ENCODE measurements around the gene CARNS1.

CARNS1 gene

DNA sequence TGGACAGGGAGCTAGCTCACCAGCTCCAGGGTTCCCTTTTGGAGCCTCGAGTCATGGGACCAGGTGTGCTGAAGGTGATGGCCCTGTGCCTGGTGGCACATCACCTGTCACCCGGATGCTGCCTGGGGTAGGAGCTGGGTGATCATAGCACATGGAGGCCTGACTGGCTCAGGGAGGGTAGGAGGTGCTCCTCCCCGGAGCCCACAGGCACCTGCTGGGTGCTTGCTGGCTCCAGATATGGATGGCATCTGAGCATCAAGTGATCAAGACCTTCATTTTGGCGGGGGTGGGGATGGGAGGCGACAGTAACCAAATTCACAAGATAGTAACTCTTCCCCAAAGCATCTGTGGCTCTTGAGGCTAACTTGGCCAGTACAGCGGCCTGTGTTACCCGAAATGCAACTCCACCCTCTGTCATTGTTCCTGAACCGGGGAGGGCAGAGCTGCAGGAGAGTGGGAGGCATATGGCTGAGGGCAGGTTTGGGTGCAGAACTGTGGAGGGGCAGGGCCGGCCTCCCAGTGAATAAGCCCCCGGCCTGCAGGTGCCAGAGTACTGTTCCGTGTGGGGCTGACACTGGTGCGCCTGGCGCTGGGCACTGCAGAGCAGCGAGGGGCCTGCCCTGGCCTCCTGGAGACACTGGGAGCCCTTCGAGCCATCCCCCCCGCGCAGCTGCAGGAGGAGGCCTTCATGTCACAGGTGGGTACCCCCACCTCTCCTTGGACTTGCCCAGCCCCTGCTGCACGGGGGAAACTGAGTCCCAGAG is 6.9 kb upstream of the CARNS1 start:
- Histone ChIP-seq H3K9me3 (ENCODE audit: control insufficient read depth in 1 of 2, low read length in 2 of 2) (no peaks in the 10 kb centered on the region), H3K36me3 (ENCODE audit: control insufficient read depth in 1 of 2, insufficient read depth in 2 of 2, low read length in 2 of 2) (no peaks in the 10 kb centered on the region), H3K27me3 (ENCODE audit: low read depth, low read length) (peaks cover 7% of the 10 kb centered on the region), H3K4me3 (ENCODE audit: low read depth in 1 of 2, low read length in 2 of 2) (no peak overlapping the region), H3K27ac (ENCODE audit: low read length) (no peak overlapping the region), H3K4me1 (ENCODE audit: control insufficient read depth in 1 of 2, insufficient read depth in 2 of 2, low read length in 2 of 2) (peaks cover 0 to 17% of the 10 kb centered on the region in 2 donors)

- Histone ChIP-seq H3K27me3 (ENCODE audit: low read depth, low read length) (peaks cover 7% of the 10 kb centered on the region), H3K36me3 (ENCODE audit: control insufficient read depth in 1 of 2, insufficient read depth in 2 of 2, low read length in 2 of 2) (no peaks in the 10 kb centered on the region), H3K4me3 (ENCODE audit: low read depth in 1 of 2, low read length in 2 of 2) (no peak overlapping the region), H3K9me3 (ENCODE audit: control insufficient read depth in 1 of 2, low read length in 2 of 2) (no peaks in the 10 kb centered on the region), H3K27ac (ENCODE audit: low read length) (no peak overlapping the region), H3K4me1 (ENCODE audit: control insufficient read depth in 1 of 2, insufficient read depth in 2 of 2, low read length in 2 of 2) (peaks cover 0 to 17% of the 10 kb centered on the region in 2 donors)
Observed at GRCh38 chr11:67409261-67409666, 6.2 kb upstream of the CARNS1 start.

DNA sequence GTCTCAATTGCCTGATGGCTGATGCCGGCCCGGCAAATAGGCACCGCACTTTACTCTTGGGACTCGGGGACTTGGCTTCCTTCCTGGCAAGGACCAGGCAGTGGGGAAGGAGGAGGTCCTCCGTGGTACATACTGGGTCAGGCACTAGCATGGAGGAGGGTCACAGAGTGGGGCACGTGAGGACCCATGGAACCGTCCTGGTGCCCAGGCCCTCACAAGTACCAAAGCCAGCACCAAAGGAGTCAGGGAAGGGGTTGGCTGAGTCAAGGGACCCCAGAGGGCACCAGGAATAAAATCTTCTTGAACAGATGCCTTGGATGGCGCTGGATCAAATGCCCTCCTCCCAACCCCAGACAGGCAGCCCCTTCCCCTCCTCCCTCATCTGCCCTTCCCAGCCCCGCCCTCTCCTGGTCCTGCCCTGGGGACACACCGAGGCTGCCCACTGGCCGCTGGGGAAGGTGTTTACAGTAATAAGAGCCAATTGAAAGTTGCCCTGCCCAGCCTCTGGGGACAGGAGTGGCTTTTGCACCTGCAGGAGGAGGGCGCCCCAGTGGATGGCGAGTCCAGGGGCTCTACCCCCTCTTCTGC is 5.6 kb upstream of the CARNS1 start:
- Histone ChIP-seq H3K36me3 (ENCODE audit: control insufficient read depth in 1 of 2, insufficient read depth in 2 of 2, low read length in 2 of 2) (no peaks in the 10 kb centered on the region), H3K4me3 (ENCODE audit: low read depth in 1 of 2, low read length in 2 of 2) (no peak overlapping the region), H3K4me1 (ENCODE audit: control insufficient read depth in 1 of 2, insufficient read depth in 2 of 2, low read length in 2 of 2) (peaks cover 0 to 18% of the 10 kb centered on the region in 2 donors), H3K27me3 (ENCODE audit: low read depth, low read length) (peaks cover 7% of the 10 kb centered on the region), H3K9me3 (ENCODE audit: control insufficient read depth in 1 of 2, low read length in 2 of 2) (no peaks in the 10 kb centered on the region), H3K27ac (ENCODE audit: low read length) (no peak overlapping the region)

DNA sequence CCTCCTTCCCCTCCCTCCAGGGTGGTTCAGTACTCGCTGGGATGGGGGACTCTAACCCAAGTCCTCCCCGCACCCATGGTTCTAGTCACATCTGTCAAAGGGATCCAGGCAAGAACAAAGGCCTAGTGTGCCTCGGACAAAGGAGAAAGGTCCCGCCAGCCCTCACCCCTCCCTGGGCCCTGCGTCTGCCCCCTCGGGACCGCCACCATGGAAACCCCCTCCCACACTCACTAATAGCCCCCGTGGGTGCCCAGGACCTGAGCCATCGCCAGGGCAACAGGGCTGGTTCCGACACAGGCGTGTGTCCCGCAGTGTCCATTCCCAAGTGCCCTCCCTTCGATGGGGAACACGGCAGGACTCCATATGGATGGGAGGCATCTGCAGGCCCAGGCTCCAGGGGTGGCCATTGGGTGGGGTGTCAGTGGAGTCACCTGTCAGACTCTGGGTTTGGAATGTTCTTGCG is 5.1 kb upstream of the CARNS1 start:
- H3K27ac ChIP-seq (ENCODE audit: low read length) = no peak overlapping the region
- H3K4me1 ChIP-seq (ENCODE audit: control insufficient read depth in 1 of 2, insufficient read depth in 2 of 2, low read length in 2 of 2) = peaks cover 0 to 23% of the 10 kb centered on the region in 2 donors
- no peaks in the 10 kb centered on the region for H3K36me3 ChIP-seq (ENCODE audit: control insufficient read depth in 1 of 2, insufficient read depth in 2 of 2, low read length in 2 of 2)
- H3K4me3 ChIP-seq (ENCODE audit: low read depth in 1 of 2, low read length in 2 of 2) = no peak overlapping the region
- H3K9me3 ChIP-seq (ENCODE audit: control insufficient read depth in 1 of 2, low read length in 2 of 2) = no peaks in the 10 kb centered on the region
- H3K27me3 ChIP-seq (ENCODE audit: low read depth, low read length) = peaks cover 7% of the 10 kb centered on the region

- no peaks in the 10 kb centered on the region for H3K36me3 ChIP-seq (ENCODE audit: control insufficient read depth in 1 of 2, insufficient read depth in 2 of 2, low read length in 2 of 2)
- peaks cover 7% of the 10 kb centered on the region for H3K27me3 ChIP-seq (ENCODE audit: low read depth, low read length)
- H3K4me1 ChIP-seq (ENCODE audit: control insufficient read depth in 1 of 2, insufficient read depth in 2 of 2, low read length in 2 of 2) = peaks cover 0 to 25% of the 10 kb centered on the region in 2 donors
- H3K9me3 ChIP-seq (ENCODE audit: control insufficient read depth in 1 of 2, low read length in 2 of 2) = no peaks in the 10 kb centered on the region
- no peak overlapping the region for H3K4me3 ChIP-seq (ENCODE audit: low read depth in 1 of 2, low read length in 2 of 2)
- H3K27ac ChIP-seq (ENCODE audit: low read length) = no peak overlapping the region
Observed at GRCh38 chr11:67410984-67411784, 4.3 kb upstream of the CARNS1 start.

DNA sequence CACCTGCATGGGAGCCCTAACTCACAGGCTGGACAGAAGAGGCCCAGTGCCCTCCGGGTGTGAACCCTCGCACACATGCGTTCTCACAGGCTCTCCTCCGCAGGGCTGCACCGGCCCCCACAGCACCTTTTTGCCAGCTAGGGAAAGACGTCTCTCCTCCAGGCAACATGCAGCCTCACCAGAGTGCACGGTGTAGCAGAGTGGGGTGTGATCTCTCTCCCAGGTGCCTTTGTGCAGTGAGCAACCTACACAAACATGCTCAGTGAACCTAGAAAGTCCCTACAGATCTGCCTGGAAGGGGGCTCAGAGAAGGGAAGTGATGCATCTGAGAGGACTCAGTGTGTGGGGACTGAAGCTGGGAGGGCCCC is 3.7 kb upstream of the CARNS1 start:
- Histone ChIP-seq H3K27ac (ENCODE audit: low read length) (no peak overlapping the region), H3K9me3 (ENCODE audit: control insufficient read depth in 1 of 2, low read length in 2 of 2) (no peaks in the 10 kb centered on the region), H3K36me3 (ENCODE audit: control insufficient read depth in 1 of 2, insufficient read depth in 2 of 2, low read length in 2 of 2) (no peaks in the 10 kb centered on the region), H3K4me1 (ENCODE audit: control insufficient read depth in 1 of 2, insufficient read depth in 2 of 2, low read length in 2 of 2) (peaks cover 0 to 30% of the 10 kb centered on the region in 2 donors), H3K27me3 (ENCODE audit: low read depth, low read length) (peaks cover 7% of the 10 kb centered on the region), H3K4me3 (ENCODE audit: low read depth in 1 of 2, low read length in 2 of 2) (no peak overlapping the region)

DNA sequence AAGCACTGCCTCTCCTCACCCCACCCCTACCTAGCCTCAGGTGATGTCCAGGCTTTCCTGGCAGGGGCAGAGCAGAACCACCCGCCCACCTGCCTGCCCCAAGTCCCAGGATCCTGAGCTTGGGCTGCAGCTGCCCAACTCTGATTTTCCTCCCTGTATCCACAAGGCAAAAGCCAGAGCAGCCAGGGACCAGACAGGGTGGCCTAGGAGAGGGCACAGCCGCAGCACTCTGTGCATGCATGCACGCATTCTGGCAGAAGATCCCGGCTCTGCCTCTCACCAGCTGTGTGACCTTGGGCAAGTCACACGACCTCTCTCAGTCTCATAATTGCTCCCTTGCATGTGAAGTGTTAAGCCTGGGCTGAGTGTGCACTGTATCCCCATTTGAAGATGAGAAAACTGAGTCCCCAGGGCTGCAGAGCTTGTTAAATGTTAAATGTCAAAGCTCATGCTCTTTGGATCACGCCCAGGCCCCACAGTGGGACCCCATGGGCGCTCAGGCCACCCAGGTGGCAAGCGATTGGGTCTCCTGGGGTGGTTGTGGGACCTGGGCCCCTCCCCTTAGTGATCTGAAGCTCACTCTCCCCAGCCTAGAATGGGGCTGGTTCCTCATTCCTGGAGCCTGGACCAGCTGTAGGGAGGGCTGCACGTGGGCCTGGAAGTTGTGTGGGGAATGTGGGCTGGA is 2.8 kb upstream of the CARNS1 start:
- peaks cover 0 to 35% of the 10 kb centered on the region in 2 donors for H3K4me1 ChIP-seq (ENCODE audit: control insufficient read depth in 1 of 2, insufficient read depth in 2 of 2, low read length in 2 of 2)
- no peaks in the 10 kb centered on the region for H3K9me3 ChIP-seq (ENCODE audit: control insufficient read depth in 1 of 2, low read length in 2 of 2)
- H3K27me3 ChIP-seq (ENCODE audit: low read depth, low read length) = peaks cover 7% of the 10 kb centered on the region
- no peak overlapping the region for H3K4me3 ChIP-seq (ENCODE audit: low read depth in 1 of 2, low read length in 2 of 2)
- no peak overlapping the region for H3K27ac ChIP-seq (ENCODE audit: low read length)
- no peaks in the 10 kb centered on the region for H3K36me3 ChIP-seq (ENCODE audit: control insufficient read depth in 1 of 2, insufficient read depth in 2 of 2, low read length in 2 of 2)

- no peaks in the 10 kb centered on the region for H3K9me3 ChIP-seq (ENCODE audit: control insufficient read depth in 1 of 2, low read length in 2 of 2)
- H3K27me3 ChIP-seq (ENCODE audit: low read depth, low read length) = peaks cover 7% of the 10 kb centered on the region
- peaks cover 0 to 35% of the 10 kb centered on the region in 2 donors for H3K4me1 ChIP-seq (ENCODE audit: control insufficient read depth in 1 of 2, insufficient read depth in 2 of 2, low read length in 2 of 2)
- H3K4me3 ChIP-seq (ENCODE audit: low read depth in 1 of 2, low read length in 2 of 2) = no peak overlapping the region
- H3K36me3 ChIP-seq (ENCODE audit: control insufficient read depth in 1 of 2, insufficient read depth in 2 of 2, low read length in 2 of 2) = no peaks in the 10 kb centered on the region
- H3K27ac ChIP-seq (ENCODE audit: low read length) = no peak overlapping the region
Observed at GRCh38 chr11:67413266-67413849, 2.1 kb upstream of the CARNS1 start.

- Histone ChIP-seq H3K27ac (ENCODE audit: low read length) (no peak overlapping the region), H3K4me3 (ENCODE audit: low read depth in 1 of 2, low read length in 2 of 2) (no peak overlapping the region), H3K4me1 (ENCODE audit: control insufficient read depth in 1 of 2, insufficient read depth in 2 of 2, low read length in 2 of 2) (peaks cover 0 to 41% of the 10 kb centered on the region in 2 donors), H3K36me3 (ENCODE audit: control insufficient read depth in 1 of 2, insufficient read depth in 2 of 2, low read length in 2 of 2) (no peaks in the 10 kb centered on the region), H3K27me3 (ENCODE audit: low read depth, low read length) (peaks cover 7% of the 10 kb centered on the region), H3K9me3 (ENCODE audit: control insufficient read depth in 1 of 2, low read length in 2 of 2) (no peaks in the 10 kb centered on the region)
Observed at GRCh38 chr11:67416416-67417335, 1.2 kb downstream of the CARNS1 start.

DNA sequence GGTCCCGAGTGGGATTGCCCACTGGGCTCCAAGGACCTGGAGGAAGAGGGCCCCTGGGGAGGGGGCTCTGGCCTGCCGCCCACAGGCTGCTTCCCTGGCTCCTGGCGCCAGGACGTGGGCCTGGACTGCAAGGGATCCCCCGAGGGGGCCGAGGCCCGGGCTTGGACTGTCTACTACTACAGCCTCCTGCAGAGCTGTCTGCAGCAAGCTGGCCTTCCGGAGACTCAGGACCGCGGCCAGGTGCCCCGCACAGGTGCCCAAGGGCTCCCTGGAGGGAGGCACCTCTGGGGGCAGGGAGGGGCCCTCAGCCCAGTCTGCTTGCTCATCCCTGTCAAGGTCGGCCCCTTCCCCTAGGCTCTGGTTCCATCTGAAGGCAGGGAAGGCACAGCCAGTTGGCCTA is 1.9 kb downstream of the CARNS1 start:
- Histone ChIP-seq H3K4me1 (ENCODE audit: control insufficient read depth in 1 of 2, insufficient read depth in 2 of 2, low read length in 2 of 2) (peaks cover 0 to 41% of the 10 kb centered on the region in 2 donors), H3K27ac (ENCODE audit: low read length) (no peak overlapping the region), H3K27me3 (ENCODE audit: low read depth, low read length) (peaks cover 6% of the 10 kb centered on the region), H3K36me3 (ENCODE audit: control insufficient read depth in 1 of 2, insufficient read depth in 2 of 2, low read length in 2 of 2) (no peaks in the 10 kb centered on the region), H3K9me3 (ENCODE audit: control insufficient read depth in 1 of 2, low read length in 2 of 2) (no peaks in the 10 kb centered on the region), H3K4me3 (ENCODE audit: low read depth in 1 of 2, low read length in 2 of 2) (no peak overlapping the region)

Data from muscle layer of duodenum (tissue), 2 donors.